Gastrocnemius medialis (tissue), 4 donors: ENCODE data around the gene BIK. TPM values are rescaled to one million over a fixed set of nuclear protein-coding genes. Genes with fewer than 3 reads are reported as not detected.

Experiments
- ATAC-seq, 2 donors: fragments of 150-250 bp; one replicate each; pipeline ENCODE4 v1.9.1; 2016
- DNase-seq, 2 donors: peaks; one replicate each; pipeline ENCODE4 v3.0.0-alpha.2; 2019
- H3K27ac ChIP-seq, 4 donors: fragments of 200-600 bp; sonication (generic); 1 replicate in 1 of 4; 2 replicates in 3 of 4; pipeline ENCODE4 v1.5.1; 2016 to 2018; ENCODE audit warnings: mild to moderate bottlenecking in 2 of 4, moderate library complexity in 1 of 4
- H3K27me3 ChIP-seq, 3 donors: fragments of 200-600 bp; sonication (generic) in 2 of 3; 1 replicate in 1 of 3; 2 replicates in 2 of 3; pipeline versions ENCODE4 v1.5.1 to v1.6.0; 2016 to 2019; ENCODE audit warnings: mild to moderate bottlenecking in 1 of 3, moderate library complexity in 1 of 3
- H3K36me3 ChIP-seq, 2 donors: fragments of 200-600 bp; sonication (generic) in 1 of 2; one replicate each; pipeline ENCODE4 v1.5.1; 2017 to 2018
- H3K4me1 ChIP-seq, 2 donors: fragments of 200-600 bp; sonication (generic) in 1 of 2; one replicate each; pipeline ENCODE4 v1.5.1; 2016 to 2017; ENCODE audit warnings: mild to moderate bottlenecking in 2 of 2
- H3K4me3 ChIP-seq, 4 donors: fragments of 200-600 bp; sonication (generic) in 3 of 4; 1 replicate in 1 of 4; 2 replicates in 3 of 4; pipeline ENCODE4 v1.5.1; 2016 to 2019; ENCODE audit warnings: mild to moderate bottlenecking in 2 of 4
- H3K9me3 ChIP-seq, 3 donors: fragments of 200-600 bp; sonication (generic) in 2 of 3; 1 replicate in 1 of 3; 2 replicates in 2 of 3; pipeline ENCODE4 v1.5.1; 2016 to 2019
- POLR2A ChIP-seq, 2 donors: fragments of 450-650 bp; IDR thresholded peaks; one replicate each; pipeline ENCODE4 v1.6.1; 2017; ENCODE audit warnings: antibody characterized with exemption in 2 of 2, mild to moderate bottlenecking in 2 of 2, moderate library complexity in 2 of 2
- in situ Hi-C, 4 donors: fragments of 200-750 bp; cut with MboI; loops; one replicate each; pipeline versions ENCODE4 v1.15.0 to v1.8.0; 2017; ENCODE audit warnings: low sequenced_read_pairs in 4 of 4
- intact Hi-C: fragments of 100-400 bp; cut with DNase I; formaldehyde crosslinking; loops from one replicate; pipeline ENCODE4 v1.15.1; 2023; ENCODE audit warnings: low total_unique reads
- total RNA-seq, 4 donors: library from RNA; depleted of rRNA; stranded (reverse); fragments of >200 nt; gene quantifications; one replicate each; pipeline versions ENCODE4 v1.1.0 to v1.2.3, GENCODE V29; 2016
- TF ChIP-seq, protein P1 (sequence below), 5 experiments: fragments of 450-650 bp in 3 of 5; fragments of 200-600 bp in 2 of 5; sonication (generic) in 2 of 5; IDR thresholded peaks in 4 of 5; conservative IDR thresholded peaks in 1 of 5; 1 replicate in 4 of 5; 2 replicates in 1 of 5; pipeline ENCODE4 v1.5.1; 2016 to 2019; ENCODE audit warnings: antibody characterized with exemption in 5 of 5, mild to moderate bottlenecking in 3 of 5, moderate library complexity in 3 of 5

BIK gene
- total RNA-seq, 4 donors from 2014 or later: not detected

DNA sequence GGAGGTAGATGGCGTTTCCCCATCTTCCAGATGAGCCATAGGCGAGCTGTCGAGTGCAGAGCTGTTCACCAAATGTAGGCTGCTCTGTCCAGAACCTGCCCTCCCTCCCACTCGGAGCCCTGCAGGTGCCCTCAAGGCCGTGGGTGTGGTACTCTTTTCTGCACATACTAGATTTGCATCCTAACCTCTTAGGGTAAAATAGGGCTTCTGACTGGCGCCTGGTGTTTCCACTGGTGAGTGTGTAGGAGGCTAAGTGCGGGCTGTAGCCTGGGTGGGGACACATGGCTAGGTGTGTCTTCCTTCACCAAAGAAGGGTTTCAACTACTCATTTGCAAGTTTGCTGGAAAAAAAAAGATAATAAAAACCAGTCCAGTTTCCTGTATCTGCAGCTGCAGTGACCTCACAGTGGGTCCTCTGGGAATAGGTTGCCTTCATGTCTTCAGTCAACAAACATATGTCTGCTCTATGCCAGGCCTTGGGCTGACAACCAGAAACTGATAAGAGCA is 8.5 kb downstream of the BIK start:
- intact Hi-C loops: no loop called here
- Histone ChIP-seq H3K27me3 (peaks cover 0 to 5% (median 0%) of the 10 kb centered on the region in 3 donors), H3K27ac (no peak overlapping the region), H3K4me1 (no peaks in the 10 kb centered on the region), H3K9me3 (no peaks in the 10 kb centered on the region), H3K36me3 (no peaks in the 10 kb centered on the region), H3K4me3 (no peak overlapping the region)
- no peak for TF ChIP-seq POLR2A (IDR thresholded peaks at IDR 0.05)
- TF ChIP-seq, protein P1, sequence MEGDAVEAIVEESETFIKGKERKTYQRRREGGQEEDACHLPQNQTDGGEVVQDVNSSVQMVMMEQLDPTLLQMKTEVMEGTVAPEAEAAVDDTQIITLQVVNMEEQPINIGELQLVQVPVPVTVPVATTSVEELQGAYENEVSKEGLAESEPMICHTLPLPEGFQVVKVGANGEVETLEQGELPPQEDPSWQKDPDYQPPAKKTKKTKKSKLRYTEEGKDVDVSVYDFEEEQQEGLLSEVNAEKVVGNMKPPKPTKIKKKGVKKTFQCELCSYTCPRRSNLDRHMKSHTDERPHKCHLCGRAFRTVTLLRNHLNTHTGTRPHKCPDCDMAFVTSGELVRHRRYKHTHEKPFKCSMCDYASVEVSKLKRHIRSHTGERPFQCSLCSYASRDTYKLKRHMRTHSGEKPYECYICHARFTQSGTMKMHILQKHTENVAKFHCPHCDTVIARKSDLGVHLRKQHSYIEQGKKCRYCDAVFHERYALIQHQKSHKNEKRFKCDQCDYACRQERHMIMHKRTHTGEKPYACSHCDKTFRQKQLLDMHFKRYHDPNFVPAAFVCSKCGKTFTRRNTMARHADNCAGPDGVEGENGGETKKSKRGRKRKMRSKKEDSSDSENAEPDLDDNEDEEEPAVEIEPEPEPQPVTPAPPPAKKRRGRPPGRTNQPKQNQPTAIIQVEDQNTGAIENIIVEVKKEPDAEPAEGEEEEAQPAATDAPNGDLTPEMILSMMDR (IDR thresholded peaks at IDR 0.05 in 4 of 5, conservative IDR thresholded peaks at IDR 0.05 in 1 of 5): no peak
- DNase-seq: no peak
- in situ Hi-C loops: no loop called here
- no peak for ATAC-seq

DNA sequence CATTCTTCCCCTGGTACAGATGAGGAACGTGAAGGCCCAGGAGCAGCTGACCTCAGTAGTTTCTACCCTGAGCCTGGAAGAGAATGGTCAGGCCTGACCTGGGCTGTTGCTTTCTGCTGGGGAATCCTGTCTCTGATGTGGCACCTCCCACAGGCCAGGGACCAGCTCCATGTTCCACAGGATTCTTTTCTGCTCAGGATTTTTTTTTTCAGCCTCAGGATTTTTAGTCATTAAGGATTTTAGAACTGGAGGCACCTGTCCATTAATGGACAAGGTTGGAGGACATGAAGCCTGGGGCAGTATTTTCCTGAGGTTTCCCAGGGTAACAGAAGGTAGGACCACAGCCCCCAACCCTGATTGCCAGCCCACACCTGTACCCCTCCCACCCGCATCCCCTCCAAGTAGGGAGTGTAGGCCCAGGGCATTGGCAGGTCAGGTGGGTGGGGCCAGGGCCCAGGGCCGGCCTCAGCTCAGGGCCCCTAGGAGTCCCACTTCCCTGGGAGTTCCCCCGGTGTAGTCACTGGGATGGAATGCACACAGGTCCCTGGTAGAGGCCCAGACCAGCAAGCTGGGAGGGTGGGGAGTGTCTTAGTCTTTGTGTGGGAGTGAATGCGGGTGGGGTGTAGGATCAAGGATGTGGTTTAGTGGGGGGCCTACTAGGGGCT is 16.1 kb downstream of the BIK start:
- intact Hi-C loops (no loop called here), in situ Hi-C loops (no loop called here)
- DNase-seq (no peak), ATAC-seq (no peak)
- Histone ChIP-seq H3K36me3 (no peaks in the 10 kb centered on the region), H3K4me1 (no peaks in the 10 kb centered on the region), H3K4me3 (no peak overlapping the region), H3K27ac (no peak overlapping the region), H3K27me3 (no peaks in the 10 kb centered on the region), H3K9me3 (no peaks in the 10 kb centered on the region)
- no peak for TF ChIP-seq POLR2A (IDR thresholded peaks at IDR 0.05)
- TF ChIP-seq, protein P1 (IDR thresholded peaks at IDR 0.05 in 4 of 5, conservative IDR thresholded peaks at IDR 0.05 in 1 of 5): no peak

DNA sequence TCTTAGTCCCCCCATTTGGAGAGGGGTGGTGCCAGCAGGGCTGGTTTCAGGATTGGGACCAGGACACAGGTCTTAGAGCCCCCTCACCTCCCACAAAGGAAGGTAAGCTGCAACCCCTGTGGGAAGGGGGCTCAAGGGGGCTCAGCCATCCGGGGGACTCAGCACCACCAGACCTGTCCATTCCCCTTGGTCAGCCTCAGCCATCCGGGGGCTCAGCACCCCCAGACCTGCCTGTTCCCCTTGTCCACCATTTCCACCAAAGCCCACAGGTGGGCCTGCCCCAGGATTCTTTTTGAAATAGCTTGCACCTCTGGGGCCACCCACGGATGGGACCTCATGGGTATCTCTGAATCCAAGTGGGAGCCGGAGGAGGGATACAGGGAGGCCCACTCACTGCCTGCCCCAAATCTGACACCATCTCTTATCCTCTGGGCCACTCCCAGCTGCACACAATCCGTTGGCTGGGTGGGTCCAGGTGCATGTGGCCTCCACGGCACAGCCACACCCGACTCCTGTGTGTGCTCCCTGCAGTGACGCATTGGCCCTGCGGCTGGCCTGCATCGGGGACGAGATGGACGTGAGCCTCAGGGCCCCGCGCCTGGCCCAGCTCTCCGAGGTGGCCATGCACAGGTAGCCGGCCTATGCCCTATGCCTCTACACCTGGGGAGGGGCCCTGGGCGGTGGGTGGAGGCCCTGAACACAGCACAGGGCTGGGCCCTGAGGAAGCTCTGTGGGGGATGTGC is 16.8 kb downstream of the BIK start:
- TF ChIP-seq POLR2A (IDR thresholded peaks at IDR 0.05): no peak
- TF ChIP-seq, protein P1 (IDR thresholded peaks at IDR 0.05 in 4 of 5, conservative IDR thresholded peaks at IDR 0.05 in 1 of 5): no peak
- Histone ChIP-seq H3K27ac (no peak overlapping the region), H3K27me3 (no peaks in the 10 kb centered on the region), H3K9me3 (no peaks in the 10 kb centered on the region), H3K36me3 (peaks cover 0 to 2% of the 10 kb centered on the region in 2 donors), H3K4me3 (no peak overlapping the region), H3K4me1 (no peaks in the 10 kb centered on the region)
- no peak for DNase-seq
- in situ Hi-C loops (no loop called here), intact Hi-C loops (no loop called here)
- no peak for ATAC-seq

DNA sequence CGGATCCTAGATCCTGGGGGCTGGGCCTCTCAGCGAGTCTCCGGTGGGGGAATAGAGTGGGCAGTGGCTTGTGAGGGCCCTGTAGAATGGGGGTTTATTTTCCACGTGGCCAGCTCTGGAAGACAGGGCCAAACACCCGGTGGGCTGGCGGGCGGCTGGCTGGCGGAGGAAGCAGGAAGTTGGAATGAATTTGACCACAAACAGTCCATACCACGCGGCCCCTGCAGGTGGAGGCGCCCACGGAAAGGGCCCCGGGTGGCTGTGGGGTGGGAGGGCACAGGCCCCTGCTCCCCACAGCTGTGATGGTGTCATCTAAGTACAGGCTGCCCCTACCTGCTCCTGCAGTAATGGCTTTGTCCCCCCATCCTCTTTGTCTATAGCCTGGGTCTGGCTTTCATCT is 17.6 kb downstream of the BIK start:
- in situ Hi-C loops: no loop called here
- TF ChIP-seq, protein P1 (IDR thresholded peaks at IDR 0.05 in 4 of 5, conservative IDR thresholded peaks at IDR 0.05 in 1 of 5): no peak
- TF ChIP-seq POLR2A (IDR thresholded peaks at IDR 0.05): no peak
- Histone ChIP-seq H3K9me3 (no peaks in the 10 kb centered on the region), H3K27me3 (no peaks in the 10 kb centered on the region), H3K4me1 (no peaks in the 10 kb centered on the region), H3K36me3 (peaks cover 0 to 10% of the 10 kb centered on the region in 2 donors), H3K4me3 (no peak overlapping the region), H3K27ac (no peak overlapping the region)
- intact Hi-C loops: no loop called here
- DNase-seq (no peak), ATAC-seq (no peak)
